Testis (tissue), 5 donors: ENCODE results near the gene KCNK10. TPM values are rescaled to one million over a fixed set of nuclear protein-coding genes. Genes with fewer than 3 reads are reported as not detected.

Source experiments
- DNase-seq: peaks from one replicate; pipeline ENCODE4 v3.0.0-alpha.2; 2019
- H3K27ac ChIP-seq, 2 donors: fragments of 200-600 bp; sonication (generic); one replicate each; pipeline ENCODE4 v1.5.1; 2019
- H3K27me3 ChIP-seq: fragments of 200-600 bp; sonication (generic); one replicate; pipeline ENCODE4 v1.5.1; 2019
- H3K36me3 ChIP-seq: fragments of 200-600 bp; sonication (generic); one replicate; pipeline ENCODE4 v1.5.1; 2017; ENCODE audit warnings: low read depth; ENCODE audit errors: missing control alignments
- H3K4me1 ChIP-seq: fragments of 200-600 bp; sonication (generic); one replicate; pipeline ENCODE4 v1.5.1; 2019
- H3K4me3 ChIP-seq, 2 donors: fragments of 200-600 bp; sonication (generic); one replicate each; pipeline ENCODE4 v1.5.1; 2017 to 2019
- H3K9me3 ChIP-seq: fragments of 200-600 bp; sonication (generic); one replicate; pipeline ENCODE4 v1.5.1; 2017
- CTCF ChIP-seq, 3 experiments: fragments of 450-650 bp in 2 of 3; fragments of 200-600 bp in 1 of 3; sonication (generic) in 1 of 3; IDR thresholded peaks; one replicate each; pipeline ENCODE4 v1.5.1; 2016 to 2019; ENCODE audit warnings: antibody characterized with exemption in 3 of 3, mild to moderate bottlenecking in 2 of 3, moderate library complexity in 1 of 3
- POLR2A ChIP-seq: fragments of 450-650 bp; IDR thresholded peaks from one replicate; pipeline ENCODE4 v1.6.1; 2017; ENCODE audit warnings: antibody characterized with exemption, mild to moderate bottlenecking, moderate library complexity
- WGBS, 2 donors: methylation state at CpG; one replicate each; pipeline ENCODE4 v1.1.5; 2018; 5-methylcytosine and 5-hydroxymethylcytosine counted together
- intact Hi-C: fragments of 100-400 bp; cut with DNase I; formaldehyde crosslinking; loops from one replicate; pipeline ENCODE4 v1.15.1; 2023; ENCODE audit warnings: low total_unique reads
- long read RNA-seq, 2 donors: transcript quantifications; one replicate each; lab custom pipeline, GENCODE V29; 2026
- polyA plus RNA-seq: library from polyadenylated mRNA; stranded (reverse); fragments of 350-450 nt; fragmentation: Illumina TruSeq; extraction: RNeasy Lipid Tissue Mini Kit (QIAGEN cat#74804); gene quantifications from one replicate; pipeline ENCODE4 v1.2.3, GENCODE V29; 2014; ENCODE audit warnings: low read depth, low replicate concordance; ENCODE audit not compliant: insufficient read depth
- total RNA-seq, 2 donors: library from RNA; depleted of rRNA; stranded (reverse); fragments of >200 nt; gene quantifications; one replicate each; pipeline ENCODE4 v1.2.3, GENCODE V29; 2016

The KCNK10 gene, protein sequence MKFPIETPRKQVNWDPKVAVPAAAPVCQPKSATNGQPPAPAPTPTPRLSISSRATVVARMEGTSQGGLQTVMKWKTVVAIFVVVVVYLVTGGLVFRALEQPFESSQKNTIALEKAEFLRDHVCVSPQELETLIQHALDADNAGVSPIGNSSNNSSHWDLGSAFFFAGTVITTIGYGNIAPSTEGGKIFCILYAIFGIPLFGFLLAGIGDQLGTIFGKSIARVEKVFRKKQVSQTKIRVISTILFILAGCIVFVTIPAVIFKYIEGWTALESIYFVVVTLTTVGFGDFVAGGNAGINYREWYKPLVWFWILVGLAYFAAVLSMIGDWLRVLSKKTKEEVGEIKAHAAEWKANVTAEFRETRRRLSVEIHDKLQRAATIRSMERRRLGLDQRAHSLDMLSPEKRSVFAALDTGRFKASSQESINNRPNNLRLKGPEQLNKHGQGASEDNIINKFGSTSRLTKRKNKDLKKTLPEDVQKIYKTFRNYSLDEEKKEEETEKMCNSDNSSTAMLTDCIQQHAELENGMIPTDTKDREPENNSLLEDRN
- total RNA-seq (1 to 10 TPM; 1.6 to 4.2 TPM), polyA plus RNA-seq (0.55 TPM)
- long read RNA-seq, donor 1: 0 reads
- long read RNA-seq, donor 2: 0 reads

DNA sequence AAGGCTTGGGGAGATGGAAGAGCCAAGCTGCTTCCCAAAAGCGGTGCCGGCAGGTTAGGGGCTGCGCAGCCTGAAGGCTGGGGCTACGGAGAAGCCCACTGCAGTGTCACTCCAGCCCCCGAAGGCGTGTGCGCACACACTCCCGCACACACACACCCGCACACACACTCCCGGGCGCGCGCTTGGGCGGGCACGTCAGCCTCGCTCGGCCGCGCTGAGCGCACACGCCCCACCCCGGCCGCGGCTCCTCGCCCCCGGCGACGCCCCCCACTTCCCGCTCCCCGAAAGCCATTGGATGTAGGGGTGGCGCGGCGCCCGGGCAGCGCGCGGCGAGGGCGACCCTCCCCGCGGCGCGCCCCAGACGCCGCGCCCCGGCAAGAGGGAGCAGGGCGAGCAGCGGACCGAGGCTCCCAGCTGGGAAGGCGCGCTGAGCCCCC, at the start of gene KCNK10:
KCNK10 (minus strand) TSS at position 184 of the 437 bp plus-strand sequence. CDS start 471 bp downstream, outside the sequence.
- intact Hi-C loops: no loop called here
- WGBS, 2 donors: 0% methylated on average over 9 to 30 of the region's 52 CpGs
- Histone ChIP-seq H3K27me3 (no peaks in the 10 kb centered on the region), H3K9me3 (no peaks in the 10 kb centered on the region), H3K4me3 (peak within 1 kb of the TSS; percentile 45 to 48), H3K36me3 (no peaks in the 10 kb centered on the region), H3K27ac (no peak within 1 kb of the TSS), H3K4me1 (no peaks in the 10 kb centered on the region)
- no peak for DNase-seq
- TF ChIP-seq CTCF (IDR thresholded peaks at IDR 0.05): no peak
- no peak for TF ChIP-seq POLR2A

DNA sequence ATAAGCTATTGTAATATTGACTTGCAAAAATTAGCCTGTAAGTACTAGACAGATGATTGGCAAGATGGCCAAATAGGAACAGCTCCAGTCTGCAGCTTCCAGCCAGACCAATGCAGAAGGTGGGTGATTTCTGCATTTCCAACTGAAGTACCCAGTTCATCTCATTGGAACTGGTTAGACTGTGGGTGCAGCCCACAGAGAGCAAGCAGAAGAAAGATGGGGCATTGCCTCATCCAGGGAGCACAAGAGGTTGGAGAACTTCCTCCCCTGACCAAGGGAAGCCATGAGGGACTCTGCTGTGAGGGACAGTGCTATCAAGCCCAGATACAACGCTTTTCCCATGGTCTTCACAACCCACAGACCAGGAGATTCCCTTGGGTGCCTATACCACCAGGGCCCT, 46.4 kb upstream of the KCNK10 start:
- Histone ChIP-seq H3K27ac (no peak overlapping the region), H3K9me3 (no peaks in the 10 kb centered on the region), H3K36me3 (no peaks in the 10 kb centered on the region), H3K4me1 (no peaks in the 10 kb centered on the region), H3K27me3 (no peaks in the 10 kb centered on the region), H3K4me3 (no peak overlapping the region)
- intact Hi-C loops: no loop called here
- no peak for DNase-seq
- WGBS, 2 donors: 75 to 85% methylated on average over 1 of the region's 1 CpG
- TF ChIP-seq POLR2A: no peak
- no peak for TF ChIP-seq CTCF (IDR thresholded peaks at IDR 0.05)

DNA sequence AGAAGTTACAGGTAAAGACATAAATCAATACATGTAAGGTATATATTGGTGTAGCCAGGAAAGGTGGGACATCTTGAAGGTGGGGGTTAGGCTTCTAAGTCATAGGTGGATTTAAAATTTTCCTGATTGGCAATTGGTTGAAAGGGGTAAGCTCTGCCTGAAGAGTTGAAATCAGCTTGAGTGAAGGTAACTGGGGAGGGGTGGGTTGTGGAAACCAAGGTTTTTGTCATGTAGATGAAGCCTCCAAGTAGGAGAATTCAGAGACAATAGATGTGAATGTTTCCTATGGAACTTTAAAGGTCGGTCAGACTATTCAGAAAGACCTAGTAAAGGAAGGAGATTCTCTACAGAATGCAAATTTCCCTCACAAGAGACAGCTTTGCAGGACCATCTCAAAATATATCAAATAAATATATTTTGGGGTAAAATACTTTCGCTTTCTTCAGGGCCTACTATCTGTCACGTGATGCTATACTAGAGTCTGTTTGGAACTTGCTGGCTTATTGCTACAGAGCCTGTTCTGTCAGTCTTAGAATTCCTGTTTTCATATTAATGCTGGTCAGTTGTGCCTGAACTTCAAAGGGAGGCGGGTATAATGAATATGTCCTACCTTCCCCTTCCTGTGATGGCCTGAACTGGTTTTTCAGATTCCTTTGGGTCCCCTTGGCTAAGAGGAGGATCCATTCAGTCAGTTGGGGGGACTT, 41.8 kb upstream of the KCNK10 start:
- Histone ChIP-seq H3K4me3 (no peak overlapping the region), H3K4me1 (no peaks in the 10 kb centered on the region), H3K36me3 (no peaks in the 10 kb centered on the region), H3K9me3 (no peaks in the 10 kb centered on the region), H3K27me3 (no peaks in the 10 kb centered on the region), H3K27ac (no peak overlapping the region)
- DNase-seq: no peak
- TF ChIP-seq POLR2A (no peak), CTCF (IDR thresholded peaks at IDR 0.05) (no peak)
- intact Hi-C loops: no loop called here
- WGBS, 2 donors: 76 to 79% methylated on average over 4 of the region's 4 CpGs

DNA sequence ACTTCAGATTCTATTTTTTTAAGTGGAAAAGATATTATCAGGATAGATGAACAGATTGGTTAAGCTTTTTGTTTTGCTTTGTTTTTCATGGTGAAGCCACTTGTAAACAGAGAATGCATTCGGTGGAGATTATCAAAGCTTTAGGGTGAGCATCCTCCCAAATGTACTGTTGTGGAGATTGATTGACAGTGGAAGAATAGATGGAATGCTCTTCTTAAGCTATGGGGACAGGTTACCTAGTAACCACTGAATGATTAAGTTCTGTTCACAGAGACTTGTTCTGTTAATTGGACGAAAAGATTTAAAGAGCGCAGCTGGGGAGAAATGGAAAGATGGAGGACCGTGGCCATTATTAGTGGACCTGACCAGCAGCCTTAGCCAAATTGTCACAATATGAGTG, 40.6 kb upstream of the KCNK10 start:
- DNase-seq: no peak
- Histone ChIP-seq H3K27me3 (no peaks in the 10 kb centered on the region), H3K27ac (no peak overlapping the region), H3K4me3 (no peak overlapping the region), H3K4me1 (no peaks in the 10 kb centered on the region), H3K36me3 (no peaks in the 10 kb centered on the region), H3K9me3 (no peaks in the 10 kb centered on the region)
- no peak for TF ChIP-seq POLR2A
- TF ChIP-seq CTCF (IDR thresholded peaks at IDR 0.05): no peak
- 85 to 86% methylated on average over 4 of the region's 4 CpGs for WGBS, 2 donors
- intact Hi-C loops: no loop called here
